ENCODE measurements around the gene DEAF1.

Gene DEAF1

GRCh38 chr11:611001-611996 is 83.7 kb downstream of the DEAF1 start:
- no peak for DNase-seq

GRCh38 chr11:610146-610801 is 84.7 kb downstream of the DEAF1 start:
- no peak for DNase-seq

- DNase-seq, result no peak
These were observed 85.6 kb downstream of the DEAF1 start for GRCh38 chr11:609341-609811.

- DNase-seq, result no peak
These were observed 86.2 kb downstream of the DEAF1 start for GRCh38 chr11:608791-609251.

GRCh38 chr11:607971-608659 is 86.9 kb downstream of the DEAF1 start:
- DNase-seq, result no peak

GRCh38 chr11:607020-607780 is 87.8 kb downstream of the DEAF1 start:
- no peak for DNase-seq

- no peak for DNase-seq
These were observed 88.8 kb downstream of the DEAF1 start for GRCh38 chr11:606245-606644.

- DNase-seq, result no peak
These were observed 89.5 kb downstream of the DEAF1 start for GRCh38 chr11:605286-606129.

- DNase-seq, result no peak
These were observed 91.9 kb downstream of the DEAF1 start for GRCh38 chr11:603154-603553.

- DNase-seq, result no peak
These were observed 93.3 kb downstream of the DEAF1 start for GRCh38 chr11:601573-602245.

GRCh38 chr11:598005-598680 is 96.9 kb downstream of the DEAF1 start:
- DNase-seq, result no peak

GRCh38 chr11:597166-597725 is 97.8 kb downstream of the DEAF1 start:
- DNase-seq, result no peak

- DNase-seq, result no peak
These were observed 98.6 kb downstream of the DEAF1 start for GRCh38 chr11:596374-596773.

- no peak for DNase-seq
These were observed 99.6 kb downstream of the DEAF1 start for GRCh38 chr11:595400-595799.

Data from Kasumi-1 (cell line).